ENCODE results near the gene DRD2.
A peak's percentile ranks its signal among the peaks of the same experiment; 100 is the strongest.

DRD2 gene

GRCh38 chr11:113448316-113448677 is 26.9 kb downstream of the DRD2 start:
- Histone ChIP-seq H3K27ac (peak overlapping the region in 2 of 21 experiments; percentile 3 to 24), H3K4me3 (no peak overlapping the region)

GRCh38 chr11:113447621-113448315 is 27.4 kb downstream of the DRD2 start:
- no peak overlapping the region for H3K4me3 ChIP-seq
- H3K27ac ChIP-seq = peak overlapping the region in 2 of 21 experiments; percentile 3 to 4

GRCh38 chr11:113446938-113447337 is 28.3 kb downstream of the DRD2 start:
- Histone ChIP-seq H3K4me3 (no peak overlapping the region), H3K27ac (peak overlapping the region in 1 of 21 experiments; percentile 4)

- Histone ChIP-seq H3K4me3 (no peak overlapping the region), H3K27ac (no peak overlapping the region)
These were observed 29.1 kb downstream of the DRD2 start for GRCh38 chr11:113446112-113446511.

GRCh38 chr11:113444502-113445123 is 30.6 kb downstream of the DRD2 start:
- no peak overlapping the region for H3K4me3 ChIP-seq
- H3K27ac ChIP-seq = no peak overlapping the region

GRCh38 chr11:113440816-113441215 is 34.4 kb downstream of the DRD2 start:
- no peak overlapping the region for H3K27ac ChIP-seq
- H3K4me3 ChIP-seq = no peak overlapping the region

GRCh38 chr11:113436672-113437252 is 38.4 kb downstream of the DRD2 start:
- Histone ChIP-seq H3K4me3 (no peak overlapping the region), H3K27ac (no peak overlapping the region)

- H3K27ac ChIP-seq = no peak overlapping the region
- H3K4me3 ChIP-seq = no peak overlapping the region
These were observed 39.8 kb downstream of the DRD2 start for GRCh38 chr11:113435190-113435968.

GRCh38 chr11:113431746-113432145 is 43.5 kb downstream of the DRD2 start:
- no peak overlapping the region for H3K4me3 ChIP-seq
- no peak overlapping the region for H3K27ac ChIP-seq

GRCh38 chr11:113426686-113427085 is 48.5 kb downstream of the DRD2 start:
- no peak overlapping the region for H3K27ac ChIP-seq

GRCh38 chr11:113420808-113421207 is 54.4 kb downstream of the DRD2 start:
- no peak overlapping the region for H3K27ac ChIP-seq
- H3K4me3 ChIP-seq = no peak overlapping the region

More at GRCh38 chr11:113426686-113427085, 48.5 kb downstream of the DRD2 start:
- H3K4me3 ChIP-seq = no peak overlapping the region

GRCh38 chr11:113419454-113420003 is 55.7 kb downstream of the DRD2 start:
- Histone ChIP-seq H3K4me3 (no peak overlapping the region), H3K27ac (no peak overlapping the region)

GRCh38 chr11:113417428-113417827 is 57.8 kb downstream of the DRD2 start:
- no peak overlapping the region for H3K27ac ChIP-seq
- no peak overlapping the region for H3K4me3 ChIP-seq

GRCh38 chr11:113415343-113415742 is 59.9 kb downstream of the DRD2 start:
- H3K27ac ChIP-seq = no peak overlapping the region

GRCh38 chr11:113412675-113413074 is 62.5 kb downstream of the DRD2 start:
- Histone ChIP-seq H3K27ac (no peak overlapping the region), H3K4me3 (no peak overlapping the region)

More at GRCh38 chr11:113415343-113415742, 59.9 kb downstream of the DRD2 start:
- no peak overlapping the region for H3K4me3 ChIP-seq

GRCh38 chr11:113411536-113411935 is 63.7 kb downstream of the DRD2 start:
- Histone ChIP-seq H3K27ac (no peak overlapping the region), H3K4me3 (no peak overlapping the region)

GRCh38 chr11:113410414-113411135 is 64.6 kb downstream of the DRD2 start:
- H3K27ac ChIP-seq = no peak overlapping the region
- no peak overlapping the region for H3K4me3 ChIP-seq

GRCh38 chr11:113409526-113409925 is 65.7 kb downstream of the DRD2 start:
- H3K27ac ChIP-seq = no peak overlapping the region

GRCh38 chr11:113408887-113409286 is 66.3 kb downstream of the DRD2 start:
- H3K27ac ChIP-seq = no peak overlapping the region

More at GRCh38 chr11:113409526-113409925, 65.7 kb downstream of the DRD2 start:
- H3K4me3 ChIP-seq = no peak overlapping the region

More at GRCh38 chr11:113408887-113409286, 66.3 kb downstream of the DRD2 start:
- no peak overlapping the region for H3K4me3 ChIP-seq
